K562 (cell line): ENCODE results near the gene CORO6. TPM values are rescaled to one million over a fixed set of nuclear protein-coding genes. Genes with fewer than 3 reads are reported as not detected.

Experiments used
- ATF1 ChIP-seq, 2 experiments: fragments of 450-650 bp in 1 of 2; IDR thresholded peaks; 2 replicates each; pipeline ENCODE4 v1.6.1; 2016; ENCODE audit warnings: missing compliant biosample characterization in 1 of 2, missing genetic modification characterization in 1 of 2
- CBX1 ChIP-seq: sonication (generic); IDR thresholded peaks from 2 replicates; pipeline ENCODE4 v1.6.1; 2016; ENCODE audit warnings: antibody characterized with exemption, low read depth, mild to moderate bottlenecking
- CTCFL ChIP-seq: IDR thresholded peaks from 2 replicates; pipeline ENCODE4 v1.6.1; 2011; ENCODE audit warnings: borderline replicate concordance, low read depth, mild to moderate bottlenecking, moderate library complexity, low read length; ENCODE audit not compliant: insufficient read depth, poor library complexity, severe bottlenecking
- CXXC5 ChIP-seq: fragments of 250-450 bp; sonication (Bioruptor Pico); IDR thresholded peaks from 2 replicates; pipeline ENCODE4 v1.8.0; 2022; ENCODE audit warnings: inconsistent platforms, mild to moderate bottlenecking, moderate library complexity
- E2F6 ChIP-seq, 2 experiments: IDR thresholded peaks; 2 replicates each; pipeline ENCODE4 v1.6.1; 2011; ENCODE audit warnings: borderline replicate concordance in 1 of 2, control low read depth in 1 of 2, low read depth in 1 of 2, low read length in 1 of 2, mild to moderate bottlenecking in 1 of 2, mixed read lengths in 1 of 2, moderate library complexity in 1 of 2; ENCODE audit not compliant: insufficient read depth in 1 of 2, insufficient read length in 1 of 2, poor library complexity in 1 of 2, severe bottlenecking in 1 of 2; ENCODE audit errors: extremely low read depth in 1 of 2
- HMGN3 ChIP-seq: IDR thresholded peaks from 2 replicates; pipeline ENCODE4 v1.6.1; 2011; ENCODE audit warnings: borderline replicate concordance, low read depth, mild to moderate bottlenecking, mixed read lengths, low read length; ENCODE audit not compliant: insufficient read length; ENCODE audit errors: extremely low read depth
- HMGXB4 ChIP-seq: sonication (generic); formaldehyde crosslinking; IDR thresholded peaks from 2 replicates; pipeline ENCODE4 v1.8.1; 2023; ENCODE audit warnings: mild to moderate bottlenecking, missing genetic modification reagents
- MTA3 ChIP-seq: fragments of 450-650 bp; formaldehyde crosslinking; IDR thresholded peaks from 2 replicates; pipeline ENCODE4 v1.6.1; 2017; ENCODE audit warnings: mild to moderate bottlenecking, borderline replicate concordance
- MYC ChIP-seq, 2 experiments: fragments of 250-450 bp in 1 of 2; sonication (Bioruptor Pico) in 1 of 2; IDR thresholded peaks; 2 replicates each; pipeline versions ENCODE4 v1.5.1 to v1.6.1; 2012 to 2021; ENCODE audit warnings: low read depth in 2 of 2, borderline replicate concordance in 1 of 2, improper control_type of control experiment in 1 of 2, low read length in 1 of 2, mild to moderate bottlenecking in 1 of 2, moderate library complexity in 1 of 2
- PCBP1 ChIP-seq: fragments of 200-400 bp; formaldehyde crosslinking; IDR thresholded peaks from 2 replicates; pipeline ENCODE4 v1.6.1; 2018; ENCODE audit warnings: mild to moderate bottlenecking, low read depth, low read length; ENCODE audit not compliant: poor library complexity, severe bottlenecking
- POLR2G ChIP-seq: fragments of 200-400 bp; formaldehyde crosslinking; IDR thresholded peaks from 2 replicates; pipeline ENCODE4 v1.6.1; 2017; ENCODE audit warnings: low read depth, mild to moderate bottlenecking, antibody characterized with exemption, low read length, moderate library complexity
- RCOR1 ChIP-seq, 2 experiments: IDR thresholded peaks; 2 replicates each; pipeline ENCODE4 v1.6.1; 2012; ENCODE audit warnings: low read depth in 2 of 2, low read length in 2 of 2, borderline replicate concordance in 1 of 2, improper control_type of control experiment in 1 of 2
- ZNF512 ChIP-seq: IDR thresholded peaks from 2 replicates; pipeline ENCODE4 v1.6.1; 2016; ENCODE audit warnings: missing genetic modification characterization, missing compliant biosample characterization
- polyA plus RNA-seq, 8 experiments: library from polyadenylated mRNA; depleted of rRNA in 4 of 8; stranded (reverse) in 5 of 8; unstranded in 3 of 8; fragments of >200 nt; fragmentation: Nextera tagmentation in 2 of 8; fragmentation: Illumina TruSeq in 1 of 8; extraction: Ambion mirVana in 2 of 8; extraction: Trizol in 1 of 8; gene quantifications; 2 replicates each; pipeline versions ENCODE4 v1.2.1 to v1.2.3, GENCODE V29; 2011 to 2014; ENCODE audit warnings: inconsistent platforms in 1 of 8, missing spikeins in 1 of 8
- total RNA-seq, 7 experiments: library from RNA; depleted of rRNA in 6 of 7; stranded (reverse); fragments of >200 nt in 6 of 7; fragmentation: Illumina TruSeq in 2 of 7; extraction: Trizol in 2 of 7; gene quantifications; 2 replicates each; pipeline versions ENCODE4 v1.2.1 to v1.2.3, GENCODE V29; 2011 to 2021; ENCODE audit warnings: low replicate concordance in 1 of 7

The CORO6 gene
- total and polyA plus RNA-seq, 9 of the 15 experiments (the other 6 are each of a cell fraction or from before 2014, with no cell fraction given), result 0.04 to 11.9 (median 2.4) TPM

GRCh38 chr17:29567554-29568330 lies 55.0 kb downstream of the CORO6 start (continued):
- TF ChIP-seq MTA3 (peak; percentile 51; the same call in 1 of the 2 replicates), POLR2G (peak; percentile 76), CXXC5 (peak; percentile 66), E2F6 (IDR thresholded peaks at IDR 0.05; ENCODE audit: borderline replicate concordance in 1 of 2, extremely low read depth in 1 of 2, insufficient read depth in 1 of 2, insufficient read length in 1 of 2, low read depth in 1 of 2, low read length in 1 of 2, poor library complexity in 1 of 2, severe bottlenecking in 1 of 2) (peak; percentile 62 to 83), HMGXB4 (0 out of 2 replicates have a peak, but pooled peaks have one; percentile 66), ATF1 (CRISPR knock-in tag; IDR thresholded peaks at IDR 0.05) (no peak), ATF1 (tag; IDR thresholded peaks at IDR 0.05) (peak; percentile 37; the same call in 1 of the 2 replicates), MYC (IDR thresholded peaks at IDR 0.05; ENCODE audit: low read depth, low read length) (peak; percentile 38), MYC (CRISPR knock-in tag; IDR thresholded peaks at IDR 0.05; ENCODE audit: borderline replicate concordance, low read depth) (no peak), CBX1 (peak; percentile 20; the same call in 1 of the 2 replicates), ZNF512 (tag) (no peak), CTCFL (peak; percentile 72), PCBP1 (peak; percentile 72), HMGN3 (peak; percentile 13), RCOR1 (IDR thresholded peaks at IDR 0.05; ENCODE audit: borderline replicate concordance in 1 of 2, low read depth in 2 of 2, low read length in 2 of 2) (peak in 1 of 2 experiments; percentile 7; a peak in 1 of 4 replicates)
